ENCODE data around the gene THSD8.
"Not testable (repeated sequence)": the region's sequence is repeated elsewhere in the genome, so short reads cannot be mapped to it uniquely, and the experiment has no call there.

The THSD8 gene

GRCh38 chr19:12791345-12792050 is 10.4 kb upstream of the THSD8 start, which contains the start of gene JUNB:
JUNB (plus strand) TSS chr19:12791486; CDS start chr19:12791772, 286 bp downstream.
- peak within 1 kb of the TSS; percentile 44 for H2AFZ ChIP-seq (ENCODE audit: low read depth, low read length)
- H3K36me3 ChIP-seq (ENCODE audit: insufficient read depth, low read length) = no peaks in the 10 kb centered on the region
- peaks cover 42% of the 10 kb centered on the region for H3K4me1 ChIP-seq (ENCODE audit: insufficient read depth, low read length)
- H3K4me3 ChIP-seq (ENCODE audit: low read length) = peak within 1 kb of the TSS; percentile 47
- H3K27me3 ChIP-seq (ENCODE audit: insufficient read depth, low read length) = no peaks in the 10 kb centered on the region
- no peaks in the 10 kb centered on the region for H3K9me3 ChIP-seq (ENCODE audit: low read length)

GRCh38 chr19:12792051-12792852 is 9.6 kb upstream of the THSD8 start:
- H3K9me3 ChIP-seq (ENCODE audit: low read length) = no peaks in the 10 kb centered on the region
- peak overlapping the region; percentile 47 for H3K4me3 ChIP-seq (ENCODE audit: low read length)
- no peaks in the 10 kb centered on the region for H3K27me3 ChIP-seq (ENCODE audit: insufficient read depth, low read length)
- H2AFZ ChIP-seq (ENCODE audit: low read depth, low read length) = peak overlapping the region; percentile 5
- peaks cover 42% of the 10 kb centered on the region for H3K4me1 ChIP-seq (ENCODE audit: insufficient read depth, low read length)
- H3K36me3 ChIP-seq (ENCODE audit: insufficient read depth, low read length) = no peaks in the 10 kb centered on the region

GRCh38 chr19:12792853-12793289 is 9.0 kb upstream of the THSD8 start:
- H3K36me3 ChIP-seq (ENCODE audit: insufficient read depth, low read length) = no peaks in the 10 kb centered on the region
- no peak overlapping the region for H2AFZ ChIP-seq (ENCODE audit: low read depth, low read length)
- no peaks in the 10 kb centered on the region for H3K9me3 ChIP-seq (ENCODE audit: low read length)
- peaks cover 42% of the 10 kb centered on the region for H3K4me1 ChIP-seq (ENCODE audit: insufficient read depth, low read length)
- H3K4me3 ChIP-seq (ENCODE audit: low read length) = peak overlapping the region; percentile 47
- no peaks in the 10 kb centered on the region for H3K27me3 ChIP-seq (ENCODE audit: insufficient read depth, low read length)

GRCh38 chr19:12793290-12794195 is 8.3 kb upstream of the THSD8 start:
- H3K4me3 ChIP-seq (ENCODE audit: low read length) = peak overlapping the region; percentile 47
- H2AFZ ChIP-seq (ENCODE audit: low read depth, low read length) = no peak overlapping the region
- H3K36me3 ChIP-seq (ENCODE audit: insufficient read depth, low read length) = peaks cover under 1% of the 10 kb centered on the region
- H3K4me1 ChIP-seq (ENCODE audit: insufficient read depth, low read length) = peaks cover 38% of the 10 kb centered on the region
- H3K9me3 ChIP-seq (ENCODE audit: low read length) = no peaks in the 10 kb centered on the region
- no peaks in the 10 kb centered on the region for H3K27me3 ChIP-seq (ENCODE audit: insufficient read depth, low read length)

GRCh38 chr19:12794196-12794941 is 7.5 kb upstream of the THSD8 start:
- H3K36me3 ChIP-seq (ENCODE audit: insufficient read depth, low read length) = peaks cover 5% of the 10 kb centered on the region
- H2AFZ ChIP-seq (ENCODE audit: low read depth, low read length) = no peak overlapping the region
- peak overlapping the region; percentile 47 for H3K4me3 ChIP-seq (ENCODE audit: low read length)
- H3K9me3 ChIP-seq (ENCODE audit: low read length) = no peaks in the 10 kb centered on the region
- peaks cover 29% of the 10 kb centered on the region for H3K4me1 ChIP-seq (ENCODE audit: insufficient read depth, low read length)
- no peaks in the 10 kb centered on the region for H3K27me3 ChIP-seq (ENCODE audit: insufficient read depth, low read length)

- Histone ChIP-seq H2AFZ (ENCODE audit: low read depth, low read length) (no peak overlapping the region), H3K4me1 (ENCODE audit: insufficient read depth, low read length) (peaks cover 30% of the 10 kb centered on the region), H3K4me3 (ENCODE audit: low read length) (no peak overlapping the region), H3K9me3 (ENCODE audit: low read length) (no peaks in the 10 kb centered on the region), H3K27me3 (ENCODE audit: insufficient read depth, low read length) (no peaks in the 10 kb centered on the region), H3K36me3 (ENCODE audit: insufficient read depth, low read length) (peaks cover 11% of the 10 kb centered on the region)
Measured at GRCh38 chr19:12794971-12795381, 6.9 kb upstream of the THSD8 start.

GRCh38 chr19:12796146-12797071 is 5.5 kb upstream of the THSD8 start:
- Histone ChIP-seq H3K27me3 (ENCODE audit: insufficient read depth, low read length) (no peaks in the 10 kb centered on the region), H3K36me3 (ENCODE audit: insufficient read depth, low read length) (peaks cover 19% of the 10 kb centered on the region), H2AFZ (ENCODE audit: low read depth, low read length) (no peak overlapping the region), H3K4me1 (ENCODE audit: insufficient read depth, low read length) (peaks cover 31% of the 10 kb centered on the region), H3K9me3 (ENCODE audit: low read length) (no peaks in the 10 kb centered on the region), H3K4me3 (ENCODE audit: low read length) (no peak overlapping the region)

- Histone ChIP-seq H3K4me3 (ENCODE audit: low read length) (no peak overlapping the region), H3K4me1 (ENCODE audit: insufficient read depth, low read length) (peaks cover 32% of the 10 kb centered on the region), H3K9me3 (ENCODE audit: low read length) (no peaks in the 10 kb centered on the region), H3K36me3 (ENCODE audit: insufficient read depth, low read length) (peaks cover 19% of the 10 kb centered on the region), H3K27me3 (ENCODE audit: insufficient read depth, low read length) (no peaks in the 10 kb centered on the region), H2AFZ (ENCODE audit: low read depth, low read length) (no peak overlapping the region)
Measured at GRCh38 chr19:12797141-12797587, 4.7 kb upstream of the THSD8 start.

- not testable (repeated sequence) for H3K27me3 ChIP-seq (ENCODE audit: insufficient read depth, low read length); H3K4me3 ChIP-seq (ENCODE audit: low read length); H2AFZ ChIP-seq (ENCODE audit: low read depth, low read length); H3K9me3 ChIP-seq (ENCODE audit: low read length)
- peaks cover 36% of the 10 kb centered on the region for H3K4me1 ChIP-seq (ENCODE audit: insufficient read depth, low read length)
- H3K36me3 ChIP-seq (ENCODE audit: insufficient read depth, low read length) = peaks cover 19% of the 10 kb centered on the region
Measured at GRCh38 chr19:12797607-12798006, 4.3 kb upstream of the THSD8 start.

- H3K36me3 ChIP-seq (ENCODE audit: insufficient read depth, low read length) = peaks cover 19% of the 10 kb centered on the region
- H3K27me3 ChIP-seq (ENCODE audit: insufficient read depth, low read length) = no peaks in the 10 kb centered on the region
- no peak overlapping the region for H2AFZ ChIP-seq (ENCODE audit: low read depth, low read length)
- H3K9me3 ChIP-seq (ENCODE audit: low read length) = no peaks in the 10 kb centered on the region
- H3K4me1 ChIP-seq (ENCODE audit: insufficient read depth, low read length) = peaks cover 25% of the 10 kb centered on the region
- peak overlapping the region; percentile 90 for H3K4me3 ChIP-seq (ENCODE audit: low read length)
Measured at GRCh38 chr19:12799742-12800465, 2.0 kb upstream of the THSD8 start.

GRCh38 chr19:12800466-12800770 is 1.5 kb upstream of the THSD8 start:
- Histone ChIP-seq H2AFZ (ENCODE audit: low read depth, low read length) (no peak overlapping the region), H3K4me1 (ENCODE audit: insufficient read depth, low read length) (peaks cover 25% of the 10 kb centered on the region), H3K4me3 (ENCODE audit: low read length) (peak overlapping the region; percentile 90), H3K9me3 (ENCODE audit: low read length) (no peaks in the 10 kb centered on the region), H3K27me3 (ENCODE audit: insufficient read depth, low read length) (no peaks in the 10 kb centered on the region), H3K36me3 (ENCODE audit: insufficient read depth, low read length) (peaks cover 19% of the 10 kb centered on the region)
